ELR (cell line): Measurements from ENCODE around the gene SIRT6.
"Not testable (repeated sequence)": the region's sequence is repeated elsewhere in the genome, so short reads cannot be mapped to it uniquely, and the experiment has no call there.

ENCODE experiments used
- DNase-seq: peaks from one replicate; pipeline ENCODE4 v3.0.0-alpha.2; 2015; ENCODE audit warnings: low read depth

The SIRT6 gene

GRCh38 chr19:4199699-4200293 is 17.4 kb upstream of the SIRT6 start:
- DNase-seq, result no peak

- DNase-seq, result no peak
Observed at GRCh38 chr19:4198467-4199126, 16.2 kb upstream of the SIRT6 start.

- no peak for DNase-seq
Observed at GRCh38 chr19:4197625-4198466, 15.5 kb upstream of the SIRT6 start.

- no peak for DNase-seq
Observed at GRCh38 chr19:4197228-4197624, 14.9 kb upstream of the SIRT6 start.

GRCh38 chr19:4196587-4197148 is 14.3 kb upstream of the SIRT6 start:
- no peak for DNase-seq

- DNase-seq, result no peak
Observed at GRCh38 chr19:4196009-4196408, 13.6 kb upstream of the SIRT6 start.

GRCh38 chr19:4194353-4194752 is 12.0 kb upstream of the SIRT6 start:
- DNase-seq, result no peak

- not testable (repeated sequence) for DNase-seq
Observed at GRCh38 chr19:4192537-4192936, 10.2 kb upstream of the SIRT6 start.

GRCh38 chr19:4189641-4190040 is 7.3 kb upstream of the SIRT6 start:
- no peak for DNase-seq

- DNase-seq, result no peak
Observed at GRCh38 chr19:4187313-4188122, 5.2 kb upstream of the SIRT6 start.

- DNase-seq, result peak; percentile 78
Observed at GRCh38 chr19:4186087-4186993, 4.0 kb upstream of the SIRT6 start.

- no peak for DNase-seq
Observed at GRCh38 chr19:4185413-4186086, 3.2 kb upstream of the SIRT6 start.

- DNase-seq, result no peak
Observed at GRCh38 chr19:4184718-4185352, 2.5 kb upstream of the SIRT6 start.

- no peak for DNase-seq
Observed at GRCh38 chr19:4183967-4184717, 1.8 kb upstream of the SIRT6 start.

GRCh38 chr19:4181053-4181508 is 1.3 kb downstream of the SIRT6 start:
- DNase-seq, result no peak

- DNase-seq, result no peak
Observed at GRCh38 chr19:4178990-4179389, 3.4 kb downstream of the SIRT6 start.

GRCh38 chr19:4177146-4177545 is 5.2 kb downstream of the SIRT6 start:
- DNase-seq, result no peak

GRCh38 chr19:4175669-4175931 is 6.8 kb downstream of the SIRT6 start:
- no peak for DNase-seq
